CD4-positive, alpha-beta memory T cell (primary cell): Measurements from ENCODE around the gene PLEKHB1. TPM values are rescaled to one million over a fixed set of nuclear protein-coding genes. Genes with fewer than 3 reads are reported as not detected.

ENCODE experiments used
- CTCF ChIA-PET: fragments of 350-600 bp; sonication (Branson Sonifier 250); formaldehyde crosslinking; loops from one replicate; lab custom pipeline; 2021; ENCODE audit warnings: inconsistent platforms; ENCODE audit not compliant: partially characterized antibody; lab: Charles Lee
- POLR2A ChIA-PET: fragments of 350-600 bp; sonication (Branson Sonifier 250); formaldehyde crosslinking; loops from one replicate; lab custom pipeline; 2021; ENCODE audit not compliant: partially characterized antibody; lab: Charles Lee
- DNase-seq, 5 donors: peaks; one replicate each; pipeline versions ENCODE4 v3.0.0 to v3.0.0-alpha.2; 2020 to 2022; ENCODE audit warnings: mixed read lengths in 1 of 5
- H3K27ac ChIP-seq: one replicate; pipeline ENCODE4 v1.7.0; 2013; ENCODE audit warnings: low read depth, low read length
- H3K27me3 ChIP-seq: 2 replicates; pipeline ENCODE4 v1.7.0; 2013; ENCODE audit warnings: mild to moderate bottlenecking, low read length, moderate library complexity; ENCODE audit not compliant: insufficient read depth
- H3K36me3 ChIP-seq: 2 replicates; pipeline ENCODE4 v1.7.0; 2013; ENCODE audit warnings: mild to moderate bottlenecking, low read length, moderate library complexity; ENCODE audit not compliant: insufficient read depth
- H3K4me1 ChIP-seq: 2 replicates; pipeline ENCODE4 v1.7.0; 2013; ENCODE audit warnings: mild to moderate bottlenecking, low read length, moderate library complexity; ENCODE audit not compliant: insufficient read depth
- H3K4me3 ChIP-seq, 2 donors: one replicate each; pipeline ENCODE4 v1.7.0; 2013; ENCODE audit warnings: low read length in 2 of 2, mild to moderate bottlenecking in 1 of 2
- H3K9me3 ChIP-seq, 2 donors: one replicate each; pipeline ENCODE4 v1.7.0; 2013; ENCODE audit warnings: low read length in 2 of 2, control low read depth in 1 of 2; ENCODE audit not compliant: control insufficient read depth in 1 of 2
- H3K27ac Mint-ChIP-seq, 7 donors: one replicate each; pipeline ENCODE4 v1.8.0; 2020 to 2021; ENCODE audit warnings: mixed read lengths in 7 of 7, mild to moderate bottlenecking in 6 of 7, inconsistent platforms in 3 of 7, moderate library complexity in 3 of 7
- H3K27me3 Mint-ChIP-seq, 2 donors: one replicate each; pipeline ENCODE4 v1.8.0; 2020 to 2021; ENCODE audit warnings: mixed read lengths in 2 of 2
- H3K36me3 Mint-ChIP-seq, 2 donors: one replicate each; pipeline ENCODE4 v1.8.0; 2020 to 2021; ENCODE audit warnings: mixed read lengths in 2 of 2, inconsistent platforms in 1 of 2, mild to moderate bottlenecking in 1 of 2
- H3K4me1 Mint-ChIP-seq, 4 donors: one replicate each; pipeline ENCODE4 v1.8.0; 2020 to 2021; ENCODE audit warnings: mixed read lengths in 4 of 4, mild to moderate bottlenecking in 1 of 4
- H3K4me3 Mint-ChIP-seq, 8 donors: one replicate each; pipeline ENCODE4 v1.8.0; 2020 to 2021; ENCODE audit warnings: mixed read lengths in 8 of 8, mild to moderate bottlenecking in 7 of 8, moderate library complexity in 6 of 8, inconsistent platforms in 3 of 8
- H3K9me3 Mint-ChIP-seq, 8 donors: one replicate each; pipeline ENCODE4 v1.8.0; 2020 to 2021; ENCODE audit warnings: mixed read lengths in 8 of 8, mild to moderate bottlenecking in 5 of 8, inconsistent platforms in 3 of 8, moderate library complexity in 1 of 8
- intact Hi-C: fragments of 100-400 bp; cut with micrococcal nuclease; formaldehyde crosslinking; loops from one replicate; pipeline ENCODE4 v1.15.1; 2023
- polyA plus RNA-seq, 2 donors: library from polyadenylated mRNA; unstranded; fragments of 300-500 nt; fragmentation: Illumina TruSeq; gene quantifications; one replicate each; pipeline ENCODE4 v1.2.3, GENCODE V29; 2021
- total RNA-seq, 2 experiments: library from RNA; stranded (reverse); gene quantifications; one replicate each; pipeline ENCODE4 v1.2.3, GENCODE V29; 2021

PLEKHB1 gene
- total and polyA plus RNA-seq, 4 experiments from 2014 or later = 53.8 to 79.1 (median 70.8) TPM

DNA sequence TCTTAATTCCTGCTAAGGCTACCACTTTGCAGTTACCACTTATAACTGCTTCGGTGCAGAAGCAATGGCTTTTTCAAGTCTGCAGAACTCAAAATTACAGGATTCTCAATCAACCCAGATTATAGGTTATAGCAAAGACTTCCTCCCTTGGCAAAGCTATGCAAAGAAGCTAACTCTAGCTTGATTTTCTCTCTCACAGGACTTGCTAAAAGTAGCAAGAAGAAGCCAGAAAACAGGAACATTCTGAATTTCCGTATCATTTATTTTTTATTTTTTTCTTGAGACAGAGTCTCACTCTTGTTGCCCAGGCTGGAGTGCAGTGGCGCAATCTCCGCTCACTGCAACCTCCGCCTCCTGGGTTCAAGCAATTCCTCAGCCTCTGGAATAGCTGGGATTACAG, 10.7 kb upstream of the PLEKHB1 start:
- H3K36me3 ChIP-seq = no peaks in the 10 kb centered on the region
- no peaks in the 10 kb centered on the region for H3K4me1 ChIP-seq
- POLR2A ChIA-PET = no interaction called here
- no peak overlapping the region for H3K27ac ChIP-seq
- Mint-ChIP-seq H3K4me1 (peaks cover 3 to 11% (median 6%) of the 10 kb centered on the region in 4 donors), H3K36me3 (no peaks in the 10 kb centered on the region), H3K27ac (no peak overlapping the region), H3K4me3 (no peak overlapping the region), H3K27me3 (peaks cover 0 to 4% of the 10 kb centered on the region in 2 donors), H3K9me3 (peaks cover 0 to 9% (median 4%) of the 10 kb centered on the region in 8 donors)
- intact Hi-C loops = no loop called here
- H3K27me3 ChIP-seq = no peaks in the 10 kb centered on the region
- no peak for DNase-seq
- CTCF ChIA-PET = interaction anchor here (1.0 to 3.4 kb wide), 3 partner anchors 10 to 25 kb away, joined by 3 to 15 read pairs (median 5); no protein-coding TSS in a partner anchor
- no peaks in the 10 kb centered on the region for H3K9me3 ChIP-seq
- no peak overlapping the region for H3K4me3 ChIP-seq

DNA sequence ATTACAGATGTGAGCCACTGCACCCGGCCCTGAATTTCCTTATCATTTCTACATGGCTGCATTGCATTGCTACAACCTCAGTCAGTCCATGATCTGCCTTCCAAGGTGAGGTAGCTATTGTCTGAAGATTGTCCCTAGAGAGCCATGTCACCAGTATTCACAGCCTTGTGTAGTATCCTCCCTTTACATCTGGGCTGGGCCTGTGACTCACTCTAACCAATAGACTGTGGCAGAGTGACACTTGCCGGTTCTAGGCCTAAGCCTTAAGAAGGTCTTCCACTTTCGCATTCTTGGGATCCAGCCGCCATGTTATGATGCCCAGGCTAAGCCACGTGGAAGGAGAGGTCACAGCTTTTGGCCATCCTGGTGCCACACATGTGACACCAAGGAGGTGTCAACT, 10.1 kb upstream of the PLEKHB1 start:
- Histone ChIP-seq H3K27ac (no peak overlapping the region), H3K36me3 (no peaks in the 10 kb centered on the region), H3K9me3 (no peaks in the 10 kb centered on the region), H3K4me3 (no peak overlapping the region), H3K27me3 (no peaks in the 10 kb centered on the region), H3K4me1 (no peaks in the 10 kb centered on the region)
- Mint-ChIP-seq H3K4me1 (peaks cover 3 to 11% (median 6%) of the 10 kb centered on the region in 4 donors), H3K36me3 (no peaks in the 10 kb centered on the region), H3K9me3 (peaks cover 0 to 9% (median 4%) of the 10 kb centered on the region in 8 donors), H3K27me3 (peaks cover 0 to 4% of the 10 kb centered on the region in 2 donors), H3K27ac (no peak overlapping the region), H3K4me3 (no peak overlapping the region)
- ChIA-PET CTCF (interaction anchor here (1.3 to 3.4 kb wide), 2 partner anchors 23 to 25 kb away, joined by 3 to 15 read pairs; no protein-coding TSS in a partner anchor), POLR2A (interaction anchor here (0.9 kb wide), 1 partner anchor 38 kb away, joined by 3 read pairs; the partner anchor contains the start of gene FAM168A)
- no peak for DNase-seq
- intact Hi-C loops = no loop called here

DNA sequence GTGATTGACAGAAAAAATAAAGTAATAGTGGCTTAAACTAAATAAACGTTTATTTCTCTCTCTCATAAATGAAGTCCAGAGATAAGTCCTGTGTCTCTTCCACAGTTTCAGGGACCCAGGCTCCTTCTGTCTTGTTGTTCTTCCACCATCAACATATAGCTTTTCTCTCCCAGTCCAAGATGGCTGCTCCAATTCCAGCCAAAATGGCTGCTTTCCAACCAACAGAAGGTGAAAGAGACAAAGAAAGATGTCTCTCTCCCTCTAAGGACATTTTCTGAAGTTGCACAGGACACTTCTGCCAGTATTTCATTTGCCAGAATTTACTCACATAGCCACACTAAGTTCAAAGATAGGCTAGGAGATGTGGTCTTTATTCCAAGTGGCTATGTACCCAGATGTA, 9.4 kb upstream of the PLEKHB1 start:
- H3K27ac Mint-ChIP-seq = no peak overlapping the region
- H3K36me3 Mint-ChIP-seq = no peaks in the 10 kb centered on the region
- Histone ChIP-seq H3K9me3 (no peaks in the 10 kb centered on the region), H3K4me1 (no peaks in the 10 kb centered on the region), H3K36me3 (no peaks in the 10 kb centered on the region), H3K4me3 (no peak overlapping the region), H3K27ac (no peak overlapping the region), H3K27me3 (no peaks in the 10 kb centered on the region)
- peaks cover 3 to 11% (median 6%) of the 10 kb centered on the region in 4 donors for H3K4me1 Mint-ChIP-seq
- H3K4me3 Mint-ChIP-seq = no peak overlapping the region
- POLR2A ChIA-PET = interaction anchor here (0.9 kb wide), 1 partner anchor 39 kb away, joined by 3 read pairs; the partner anchor contains the start of gene FAM168A
- peaks cover 0 to 7% (median 2%) of the 10 kb centered on the region in 8 donors for H3K9me3 Mint-ChIP-seq
- CTCF ChIA-PET = interaction anchor here (0.7 to 3.4 kb wide), 3 partner anchors 11 to 286 kb away, joined by 3 to 15 read pairs (median 7); no protein-coding TSS in a partner anchor
- intact Hi-C loops = no loop called here
- no peak for DNase-seq
- H3K27me3 Mint-ChIP-seq = peaks cover 0 to 4% of the 10 kb centered on the region in 2 donors

DNA sequence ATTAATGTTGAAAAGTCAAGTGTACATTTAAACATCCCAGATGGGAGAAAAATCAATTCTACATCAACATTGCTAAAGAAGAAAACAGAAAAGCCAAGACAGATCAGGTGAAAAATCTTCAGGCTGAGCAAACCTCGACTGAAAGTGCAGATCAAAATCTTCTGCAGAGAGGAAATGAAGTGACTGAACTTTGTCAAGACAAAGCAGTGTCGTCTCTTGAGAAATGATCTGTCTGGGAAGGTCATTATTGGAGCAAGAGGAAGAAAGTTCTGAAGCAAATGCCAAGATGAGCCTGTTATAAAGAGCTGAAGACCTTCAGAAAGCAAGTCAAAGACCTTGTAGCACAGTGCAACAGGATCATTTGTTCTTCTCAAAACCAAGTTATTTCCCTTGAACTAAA, 5.8 kb upstream of the PLEKHB1 start:
- H3K27me3 Mint-ChIP-seq = peaks cover 0 to 4% of the 10 kb centered on the region in 2 donors
- Histone ChIP-seq H3K36me3 (no peaks in the 10 kb centered on the region), H3K9me3 (no peaks in the 10 kb centered on the region), H3K4me3 (no peak overlapping the region), H3K27me3 (no peaks in the 10 kb centered on the region), H3K4me1 (no peaks in the 10 kb centered on the region), H3K27ac (no peak overlapping the region)
- no peaks in the 10 kb centered on the region for H3K36me3 Mint-ChIP-seq
- ChIA-PET CTCF (interaction anchor here (1.3 to 5.0 kb wide), 3 partner anchors 15 to 289 kb away, joined by 3 to 24 read pairs (median 5); no protein-coding TSS in a partner anchor), POLR2A (no interaction called here)
- no peak for DNase-seq
- H3K4me1 Mint-ChIP-seq = peaks cover 3 to 8% (median 6%) of the 10 kb centered on the region in 4 donors
- H3K4me3 Mint-ChIP-seq = no peak overlapping the region
- no peaks in the 10 kb centered on the region for H3K9me3 Mint-ChIP-seq
- peak overlapping the region in 2 of 7 donors; percentile 57 to 58 for H3K27ac Mint-ChIP-seq
- intact Hi-C loops = no loop called here

DNA sequence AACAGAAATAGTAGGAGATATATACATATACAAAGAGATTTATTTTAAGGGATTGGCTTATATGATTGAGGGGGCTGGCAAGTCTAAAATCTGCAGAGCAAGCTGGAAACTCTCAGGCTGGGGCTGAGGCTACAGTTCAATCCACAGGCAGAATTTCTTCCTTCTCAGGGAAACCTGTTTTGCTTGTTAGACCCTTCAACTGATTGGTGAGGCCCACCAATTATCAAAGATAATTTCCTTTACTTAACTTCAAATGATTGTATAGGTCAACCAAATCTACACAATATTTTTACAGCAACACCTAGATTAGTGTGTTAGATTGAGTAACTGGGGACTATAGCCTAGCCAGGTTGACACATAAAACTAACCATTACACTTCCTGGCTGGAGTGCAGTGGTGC, 4.7 kb upstream of the PLEKHB1 start:
- POLR2A ChIA-PET = no interaction called here
- H3K4me1 Mint-ChIP-seq = peaks cover 3 to 10% (median 7%) of the 10 kb centered on the region in 4 donors
- no peaks in the 10 kb centered on the region for H3K36me3 Mint-ChIP-seq
- peaks cover 0 to 4% of the 10 kb centered on the region in 2 donors for H3K27me3 Mint-ChIP-seq
- Histone ChIP-seq H3K9me3 (no peaks in the 10 kb centered on the region), H3K27ac (no peak overlapping the region), H3K36me3 (no peaks in the 10 kb centered on the region), H3K4me3 (no peak overlapping the region), H3K4me1 (no peaks in the 10 kb centered on the region), H3K27me3 (no peaks in the 10 kb centered on the region)
- intact Hi-C loops = no loop called here
- no peak for DNase-seq
- peaks cover 0 to under 1% (median 0%) of the 10 kb centered on the region in 8 donors for H3K9me3 Mint-ChIP-seq
- CTCF ChIA-PET = interaction anchor here (1.3 to 5.0 kb wide), 3 partner anchors 11 to 19 kb away, joined by 5 to 24 read pairs (median 6); no protein-coding TSS in a partner anchor
- H3K4me3 Mint-ChIP-seq = no peak overlapping the region
- H3K27ac Mint-ChIP-seq = no peak overlapping the region

DNA sequence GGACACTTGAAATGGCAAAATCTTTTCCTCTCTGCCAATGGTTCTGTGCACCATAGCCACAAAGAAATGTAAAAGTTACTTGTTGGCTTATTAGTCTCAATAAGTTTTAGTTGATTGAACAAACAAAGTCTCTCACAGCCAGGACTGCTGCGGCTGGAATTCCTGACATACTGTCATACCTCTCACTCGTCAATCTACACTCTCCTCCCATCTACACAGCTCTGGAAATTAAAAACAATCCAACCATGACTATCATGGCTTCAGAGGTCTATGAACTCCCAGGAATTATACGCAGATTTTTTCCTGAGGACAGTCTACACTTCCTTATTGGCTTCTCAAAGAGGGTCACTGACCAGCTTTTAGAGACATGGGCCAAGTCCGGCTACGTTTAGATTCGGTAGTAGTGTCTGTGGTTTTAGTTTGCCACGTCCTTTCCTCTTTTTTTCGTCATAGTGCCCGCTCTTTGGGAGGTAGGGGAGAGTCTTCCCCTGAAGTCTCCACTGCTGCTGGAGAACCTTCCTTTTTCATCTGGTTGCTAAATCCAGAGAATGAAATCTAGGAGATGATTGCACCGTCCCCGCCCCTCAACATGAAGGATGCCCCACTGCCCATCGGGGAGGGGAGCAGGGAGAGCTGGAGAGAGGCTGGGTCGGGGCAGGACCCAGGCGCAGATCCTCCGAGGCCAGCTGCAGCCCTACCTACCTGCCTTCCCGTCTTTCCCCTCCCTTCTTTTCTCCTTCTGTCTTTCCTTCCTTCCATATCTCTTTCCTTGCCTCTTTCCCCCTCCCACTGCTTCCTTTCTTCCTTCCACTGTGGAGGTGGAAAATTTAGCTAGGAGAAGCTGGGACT, 1.0 kb upstream of the PLEKHB1 start:
- H3K4me3 Mint-ChIP-seq = peak overlapping the region in 1 of 8 donors; percentile 59
- ChIA-PET POLR2A (no interaction called here), CTCF (interaction anchor here (1.4 to 4.9 kb wide), 2 partner anchors 15 kb away, joined by 4 to 37 read pairs; no protein-coding TSS in a partner anchor)
- no peaks in the 10 kb centered on the region for H3K9me3 ChIP-seq
- peaks cover 0 to 1% of the 10 kb centered on the region in 2 donors for H3K27me3 Mint-ChIP-seq
- H3K36me3 ChIP-seq = no peaks in the 10 kb centered on the region
- no peak overlapping the region for H3K27ac ChIP-seq
- H3K4me1 ChIP-seq = peaks cover 8% of the 10 kb centered on the region
- H3K4me1 Mint-ChIP-seq = peaks cover 13 to 28% (median 22%) of the 10 kb centered on the region in 4 donors
- H3K9me3 Mint-ChIP-seq = peaks cover 0 to 3% (median 0%) of the 10 kb centered on the region in 8 donors
- H3K27ac Mint-ChIP-seq = peak overlapping the region in 2 of 7 donors; percentile 3 to 17
- DNase-seq = no peak
- intact Hi-C loops = no loop called here
- H3K27me3 ChIP-seq = no peaks in the 10 kb centered on the region
- peaks cover 0 to 5% of the 10 kb centered on the region in 2 donors for H3K36me3 Mint-ChIP-seq
- H3K4me3 ChIP-seq = no peak overlapping the region
